Central memory CD8-positive, alpha-beta T cell (primary cell): ENCODE results near the gene L3HYPDH.

Source experiments
- ATAC-seq: fragments of 150-1000 bp; cut with Tn5 transposase; replicated peaks from 2 replicates; pipeline ENCODE4 v1.10.0; 2022; ENCODE audit warnings: mild to moderate bottlenecking, moderate FRiP score, moderate number of reproducible peaks; ENCODE audit not compliant: poor library complexity, severe bottlenecking; ENCODE audit errors: extremely low read depth
- DNase-seq, 2 donors: peaks; one replicate each; pipeline ENCODE4 v3.0.0; 2021; ENCODE audit warnings: low spot score in 2 of 2
- H3K27ac Mint-ChIP-seq: one replicate; pipeline ENCODE4 v1.8.0; 2022; ENCODE audit warnings: low read depth, mild to moderate bottlenecking, moderate library complexity, mixed read lengths
- H3K27me3 Mint-ChIP-seq: one replicate; pipeline ENCODE4 v1.8.0; 2022; ENCODE audit warnings: mixed read lengths
- H3K36me3 Mint-ChIP-seq: one replicate; pipeline ENCODE4 v1.8.0; 2022; ENCODE audit warnings: mild to moderate bottlenecking, moderate library complexity, mixed read lengths; ENCODE audit not compliant: insufficient read depth
- H3K4me1 Mint-ChIP-seq: one replicate; pipeline ENCODE4 v1.8.0; 2022; ENCODE audit warnings: mixed read lengths
- H3K4me3 Mint-ChIP-seq: one replicate; pipeline ENCODE4 v1.8.0; 2022; ENCODE audit warnings: mild to moderate bottlenecking, moderate library complexity, mixed read lengths
- H3K9me3 Mint-ChIP-seq: one replicate; pipeline ENCODE4 v1.8.0; 2022; ENCODE audit warnings: mixed read lengths

Gene L3HYPDH

DNA sequence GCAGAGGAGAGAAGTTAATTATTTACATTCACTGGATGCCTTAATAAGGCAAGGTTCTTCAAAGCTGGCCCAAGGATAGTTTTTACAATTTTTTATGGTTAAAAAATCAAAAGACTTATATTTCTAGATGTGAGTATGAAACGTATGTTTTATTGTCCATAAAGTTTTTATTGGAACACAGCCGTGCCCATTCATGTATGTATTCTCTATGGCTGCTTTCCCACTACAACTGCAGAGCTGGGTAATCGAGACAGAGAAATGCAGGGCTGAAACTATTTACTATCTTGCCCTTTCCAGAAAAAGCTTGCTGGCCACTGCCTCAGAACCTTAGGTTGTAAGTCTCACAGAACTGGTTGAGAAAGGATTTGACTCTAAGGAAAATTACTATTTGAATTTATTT lies 16.5 kb upstream of the L3HYPDH start:
- Mint-ChIP-seq H3K9me3 (no peaks in the 10 kb centered on the region), H3K27ac (no peak overlapping the region), H3K4me3 (no peak overlapping the region), H3K27me3 (no peaks in the 10 kb centered on the region), H3K36me3 (peaks cover 27% of the 10 kb centered on the region), H3K4me1 (peaks cover 11% of the 10 kb centered on the region)
- ATAC-seq (no peak), DNase-seq (no peak)

DNA sequence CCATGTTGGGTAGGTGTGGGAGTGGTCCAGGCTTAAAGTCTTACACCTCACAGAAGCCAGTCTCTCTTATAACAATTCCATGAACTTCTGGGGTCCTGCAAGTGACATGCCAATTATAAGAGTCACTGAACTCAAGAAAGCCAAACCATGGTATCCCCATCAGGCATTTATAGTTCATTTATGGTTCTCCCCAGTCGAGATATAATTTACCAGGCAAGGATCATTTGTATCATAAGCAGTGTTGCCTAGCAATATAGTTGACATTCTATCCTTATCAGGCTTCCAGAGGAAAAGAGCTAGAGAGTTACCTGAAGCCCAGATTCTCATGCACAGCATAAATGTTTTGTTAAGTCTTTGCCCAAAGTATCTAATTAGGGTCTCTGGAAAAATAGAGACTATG lies 8.2 kb upstream of the L3HYPDH start:
- Mint-ChIP-seq H3K27me3 (no peaks in the 10 kb centered on the region), H3K27ac (no peak overlapping the region), H3K9me3 (no peaks in the 10 kb centered on the region), H3K4me3 (no peak overlapping the region), H3K4me1 (peaks cover 44% of the 10 kb centered on the region), H3K36me3 (peaks cover 51% of the 10 kb centered on the region)
- ATAC-seq (no peak), DNase-seq (no peak)

DNA sequence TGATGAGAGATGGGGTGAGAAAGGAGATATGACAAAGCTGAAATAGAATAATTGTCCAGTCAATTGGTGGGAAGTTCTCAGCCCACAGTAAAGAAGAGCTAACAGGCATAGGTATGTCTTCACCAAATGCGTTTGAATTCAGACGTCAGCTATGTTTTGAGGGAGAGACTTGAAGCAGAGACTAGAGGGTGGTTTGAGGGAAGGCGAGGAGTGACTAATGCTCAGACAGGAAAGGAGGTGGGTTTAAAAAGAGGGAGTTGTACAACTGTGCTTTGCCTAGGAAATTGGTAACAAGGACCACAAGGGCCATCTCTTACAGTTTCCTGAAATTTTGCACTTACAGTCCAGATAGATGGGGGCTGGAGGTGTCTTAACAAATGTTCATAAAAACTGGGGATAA lies 6.5 kb upstream of the L3HYPDH start:
- H3K36me3 Mint-ChIP-seq: peaks cover 40% of the 10 kb centered on the region
- H3K4me3 Mint-ChIP-seq: no peak overlapping the region
- no peak for DNase-seq
- no peaks in the 10 kb centered on the region for H3K27me3 Mint-ChIP-seq
- H3K9me3 Mint-ChIP-seq: no peaks in the 10 kb centered on the region
- no peak overlapping the region for H3K27ac Mint-ChIP-seq
- no peak for ATAC-seq
- H3K4me1 Mint-ChIP-seq: peaks cover 42% of the 10 kb centered on the region

DNA sequence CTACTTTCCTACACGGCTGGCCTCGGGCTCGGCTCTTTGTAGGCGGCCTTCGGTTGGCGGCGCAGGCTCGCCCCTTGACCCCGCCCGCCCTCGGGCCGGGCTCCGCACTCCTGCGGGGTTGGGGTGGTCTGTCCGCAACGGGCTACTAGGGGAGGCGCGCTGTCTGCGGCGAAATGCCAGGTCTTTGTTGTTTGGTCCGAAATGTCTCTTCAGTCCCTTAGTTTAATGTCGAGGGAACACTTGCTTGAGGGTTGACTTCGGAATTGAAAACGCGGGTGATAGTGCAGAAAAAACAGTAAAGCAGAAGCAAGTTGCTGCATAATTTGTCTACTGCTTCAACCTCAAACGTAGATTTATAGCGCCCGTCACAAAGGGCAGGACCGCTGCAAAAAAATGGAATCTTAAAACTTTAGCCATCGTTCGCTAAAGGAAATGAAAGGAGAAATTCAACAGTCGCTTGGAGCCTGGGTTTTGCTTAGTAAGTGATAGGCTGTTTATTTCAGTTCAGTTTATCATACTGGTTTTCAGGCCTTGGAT lies 499 bp upstream of the L3HYPDH start:
- Mint-ChIP-seq H3K27me3 (no peaks in the 10 kb centered on the region), H3K4me3 (peak overlapping the region; percentile 88), H3K9me3 (no peaks in the 10 kb centered on the region), H3K27ac (peak overlapping the region; percentile 74), H3K4me1 (peaks cover 56% of the 10 kb centered on the region), H3K36me3 (peaks cover 19% of the 10 kb centered on the region)
- ATAC-seq (peak; percentile 44), DNase-seq (no peak)

DNA sequence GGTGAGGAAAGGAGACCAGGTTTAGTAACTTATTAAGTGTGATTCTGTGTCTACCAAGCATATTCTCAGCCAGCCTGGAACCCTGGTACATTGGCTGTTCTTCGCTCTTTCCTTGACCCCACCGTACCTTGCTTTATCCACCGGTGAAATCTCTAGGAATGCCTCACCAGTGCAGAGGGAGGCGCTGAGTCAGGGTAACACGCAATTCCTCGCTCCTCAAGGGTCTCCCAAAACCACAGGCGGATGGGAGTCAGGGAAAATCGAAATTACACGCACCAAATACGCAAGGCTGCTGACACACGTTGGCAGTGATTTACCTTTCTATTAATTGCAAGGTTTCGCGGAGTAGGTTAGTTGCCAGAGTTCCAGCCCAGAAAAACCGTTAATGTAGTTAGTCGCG lies 845 bp downstream of the L3HYPDH start:
- DNase-seq: no peak
- Mint-ChIP-seq H3K27me3 (no peaks in the 10 kb centered on the region), H3K4me1 (peaks cover 43% of the 10 kb centered on the region), H3K36me3 (peaks cover 8% of the 10 kb centered on the region), H3K4me3 (peak overlapping the region; percentile 88), H3K9me3 (no peaks in the 10 kb centered on the region), H3K27ac (peak overlapping the region; percentile 41)
- peak; percentile 1 for ATAC-seq

DNA sequence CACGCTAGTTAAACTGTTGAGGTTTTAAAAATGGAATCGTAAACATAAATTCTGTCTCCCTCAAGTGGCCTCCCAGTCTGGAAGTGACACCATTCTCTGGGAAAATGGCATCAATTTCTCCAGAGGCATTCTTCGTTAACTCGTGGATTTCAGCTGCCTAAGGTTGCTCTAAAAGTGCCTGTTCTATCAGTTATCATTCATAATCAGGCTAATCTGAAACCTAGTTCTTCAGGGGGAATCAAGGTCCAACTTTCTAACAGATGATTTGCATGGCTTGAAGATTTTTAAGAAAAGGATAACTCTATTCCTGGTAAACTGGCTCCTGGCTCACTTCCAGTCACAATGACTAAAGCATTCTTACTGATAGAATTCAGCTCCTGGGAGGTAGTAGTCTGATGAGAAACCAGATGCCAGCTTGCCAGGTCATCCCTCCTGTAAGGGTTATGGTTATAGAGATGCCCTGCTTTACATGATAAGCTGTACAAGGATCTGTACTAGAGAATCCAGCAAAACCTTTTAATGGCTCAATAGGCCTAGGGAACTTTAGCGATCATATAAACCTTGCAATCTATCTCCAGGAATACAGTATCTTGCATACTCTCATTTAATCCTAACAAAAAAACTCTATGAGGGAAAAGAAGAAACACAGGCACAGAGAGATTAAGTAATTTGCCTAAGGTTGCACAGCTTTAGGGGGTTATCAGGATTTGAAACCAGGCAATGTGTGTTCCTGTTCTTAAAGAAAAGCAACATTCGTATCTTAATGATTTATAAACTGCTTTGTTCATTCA lies 1.5 kb downstream of the L3HYPDH start:
- ATAC-seq: no peak
- Mint-ChIP-seq H3K4me1 (peaks cover 40% of the 10 kb centered on the region), H3K9me3 (no peaks in the 10 kb centered on the region), H3K27ac (peak overlapping the region; percentile 41), H3K4me3 (peak overlapping the region; percentile 88), H3K36me3 (peaks cover 7% of the 10 kb centered on the region), H3K27me3 (no peaks in the 10 kb centered on the region)
- DNase-seq: no peak

DNA sequence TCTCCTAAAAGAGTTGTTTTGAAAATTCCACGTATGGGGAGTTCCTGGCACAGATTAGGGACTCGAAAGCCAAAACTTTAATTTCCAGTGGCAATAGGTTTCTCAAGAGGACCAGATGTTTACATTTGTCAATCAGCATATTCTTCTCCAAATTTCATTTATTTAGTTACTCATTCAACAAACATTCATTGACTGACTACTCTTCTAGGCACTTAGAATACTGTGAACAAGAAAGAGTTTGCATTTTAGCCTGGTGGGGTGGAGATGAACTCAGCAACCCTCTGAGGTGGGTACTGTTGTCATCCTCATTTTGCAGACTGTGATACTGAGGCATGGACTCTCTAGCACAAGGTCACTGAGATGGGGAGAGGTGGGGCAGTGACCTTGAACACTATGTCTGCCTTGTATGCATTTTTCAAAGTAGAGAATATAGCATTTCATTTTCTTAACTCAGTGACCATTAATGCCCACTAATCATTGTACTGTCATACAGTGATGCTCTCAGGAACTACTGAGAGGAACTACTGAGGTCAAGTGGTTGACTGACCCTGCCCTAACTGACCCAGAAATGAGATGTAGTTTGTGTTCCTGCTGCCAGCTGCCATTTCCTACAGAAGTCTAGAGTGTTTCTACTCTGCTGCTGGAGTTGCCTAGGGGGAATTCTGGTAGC lies 2.2 kb downstream of the L3HYPDH start:
- no peaks in the 10 kb centered on the region for H3K27me3 Mint-ChIP-seq
- peaks cover 40% of the 10 kb centered on the region for H3K4me1 Mint-ChIP-seq
- peaks cover 7% of the 10 kb centered on the region for H3K36me3 Mint-ChIP-seq
- H3K27ac Mint-ChIP-seq: no peak overlapping the region
- no peaks in the 10 kb centered on the region for H3K9me3 Mint-ChIP-seq
- H3K4me3 Mint-ChIP-seq: peak overlapping the region; percentile 88
- DNase-seq: no peak
- ATAC-seq: no peak

DNA sequence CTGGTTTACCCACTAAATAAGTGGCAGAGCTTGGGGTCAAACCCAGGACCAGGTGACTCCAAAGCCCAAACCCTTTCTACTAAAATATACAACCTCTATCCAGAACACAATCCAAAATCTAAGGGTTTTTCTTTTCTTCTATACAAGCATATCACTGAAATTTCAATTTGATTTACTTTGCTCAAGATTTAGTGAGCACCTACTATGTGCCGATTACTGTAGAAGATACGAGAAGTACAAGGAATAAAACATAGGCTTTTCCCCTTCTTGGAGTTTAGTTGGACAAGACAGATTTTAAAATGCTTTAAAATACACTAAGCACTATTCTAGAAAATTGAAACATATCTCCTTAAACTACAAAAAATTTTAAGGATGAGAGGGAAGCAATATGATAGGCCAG lies 2.8 kb downstream of the L3HYPDH start:
- H3K27ac Mint-ChIP-seq: no peak overlapping the region
- H3K4me1 Mint-ChIP-seq: peaks cover 40% of the 10 kb centered on the region
- ATAC-seq (no peak), DNase-seq (no peak)
- no peaks in the 10 kb centered on the region for H3K9me3 Mint-ChIP-seq
- H3K27me3 Mint-ChIP-seq: no peaks in the 10 kb centered on the region
- H3K36me3 Mint-ChIP-seq: peaks cover 7% of the 10 kb centered on the region
- H3K4me3 Mint-ChIP-seq: no peak overlapping the region

DNA sequence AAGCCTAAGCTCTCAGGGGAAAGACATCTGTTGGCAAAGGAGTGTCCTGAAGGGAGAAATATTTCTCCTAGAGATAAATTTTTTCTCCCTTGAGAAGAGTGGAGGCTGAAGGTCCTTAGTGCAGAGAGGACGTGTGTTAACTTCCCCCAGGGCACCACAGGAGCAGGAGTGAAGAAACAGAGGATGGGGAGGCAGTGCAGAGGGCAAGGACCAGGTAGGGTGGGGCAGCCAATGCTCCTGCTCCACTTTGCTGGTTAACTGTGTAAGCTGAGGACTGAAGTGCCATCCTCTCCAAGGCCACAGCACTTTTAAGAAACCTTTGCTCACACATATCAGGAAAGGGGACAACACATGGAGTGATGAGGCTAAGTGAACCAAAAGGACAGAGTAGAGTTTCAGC lies 4.0 kb downstream of the L3HYPDH start:
- Mint-ChIP-seq H3K4me1 (peaks cover 37% of the 10 kb centered on the region), H3K27ac (no peak overlapping the region), H3K4me3 (no peak overlapping the region), H3K27me3 (no peaks in the 10 kb centered on the region), H3K9me3 (no peaks in the 10 kb centered on the region), H3K36me3 (peaks cover 7% of the 10 kb centered on the region)
- ATAC-seq (no peak), DNase-seq (no peak)

DNA sequence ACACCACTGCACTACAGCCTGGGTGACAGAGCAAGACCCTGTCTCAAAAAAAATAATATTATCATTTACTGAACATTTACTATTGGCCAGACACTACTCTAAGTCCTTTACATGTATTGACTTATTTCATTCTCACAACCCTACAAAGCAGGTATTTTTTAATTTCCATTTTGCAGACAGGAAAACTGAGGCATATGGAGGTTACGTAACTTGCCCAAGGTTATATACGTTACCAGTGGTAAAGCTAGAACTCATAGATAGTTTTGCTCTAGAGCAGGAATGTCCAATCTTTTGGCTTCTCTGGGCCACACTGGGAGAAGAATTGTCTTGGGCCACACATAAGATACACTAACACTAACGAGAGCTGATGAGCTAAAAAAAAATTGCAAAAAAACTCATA lies 5.7 kb downstream of the L3HYPDH start:
- no peak for DNase-seq
- Mint-ChIP-seq H3K9me3 (no peaks in the 10 kb centered on the region), H3K27ac (no peak overlapping the region), H3K27me3 (no peaks in the 10 kb centered on the region), H3K36me3 (peaks cover 2% of the 10 kb centered on the region), H3K4me1 (peaks cover 34% of the 10 kb centered on the region), H3K4me3 (no peak overlapping the region)
- ATAC-seq: no peak

DNA sequence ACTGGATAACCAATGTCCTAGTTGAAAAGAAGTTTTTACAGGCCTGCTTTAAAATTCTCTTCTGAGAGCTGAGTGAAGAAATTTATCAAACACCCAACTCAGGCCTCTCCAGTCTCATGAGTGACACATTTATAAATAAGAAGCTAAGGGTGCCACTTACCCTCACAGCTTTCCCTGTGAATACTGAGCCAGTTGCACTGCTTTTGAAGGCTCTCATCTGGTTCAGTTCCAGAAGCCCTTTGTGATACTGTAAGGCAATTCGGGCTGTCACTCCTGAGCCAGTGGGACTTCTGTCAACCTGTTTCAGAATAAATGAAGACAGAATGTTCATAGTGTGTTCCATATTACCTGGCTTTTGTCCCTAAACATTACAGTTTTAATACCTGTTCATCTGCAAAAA lies 8.5 kb downstream of the L3HYPDH start:
- Mint-ChIP-seq H3K27ac (no peak overlapping the region), H3K4me3 (no peak overlapping the region), H3K9me3 (no peaks in the 10 kb centered on the region), H3K27me3 (no peaks in the 10 kb centered on the region), H3K36me3 (peaks cover 8% of the 10 kb centered on the region), H3K4me1 (peaks cover 8% of the 10 kb centered on the region)
- ATAC-seq (no peak), DNase-seq (no peak)

DNA sequence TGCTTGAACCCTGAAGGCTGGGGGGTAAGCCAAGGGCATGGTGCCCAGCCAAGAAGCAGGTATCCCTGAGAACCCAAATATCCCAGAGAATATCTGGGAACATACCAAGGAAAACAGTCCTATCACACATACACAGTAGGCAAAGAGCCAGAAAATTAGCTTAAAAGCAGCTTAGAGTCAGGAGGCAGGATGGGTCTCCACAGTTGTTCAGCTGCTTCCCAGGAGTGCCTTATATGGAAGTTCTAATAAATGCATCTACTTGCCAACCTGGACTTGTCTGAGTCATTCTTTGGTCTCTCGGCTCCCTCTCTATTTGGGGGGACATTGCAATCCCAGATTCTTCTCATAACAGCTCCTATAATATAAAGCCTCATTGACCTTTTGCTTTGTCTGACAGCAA lies 10.0 kb downstream of the L3HYPDH start:
- ATAC-seq (no peak), DNase-seq (no peak)
- Mint-ChIP-seq H3K4me3 (no peak overlapping the region), H3K27ac (no peak overlapping the region), H3K9me3 (no peaks in the 10 kb centered on the region), H3K36me3 (peaks cover 8% of the 10 kb centered on the region), H3K27me3 (no peaks in the 10 kb centered on the region), H3K4me1 (no peaks in the 10 kb centered on the region)
